Stimulated activated CD4-positive, alpha-beta T cell treated with anti-CD3 and anti-CD28 coated beads, Interleukin-1b, Interleukin-23, amount 100 ng/mL, for 48 hours (primary cell): Measurements from ENCODE around the gene TRIAP1.

ENCODE experiments used
- DNase-seq: peaks from one replicate; pipeline ENCODE4 v3.0.0-alpha.2; 2020

TRIAP1 gene

GRCh38 chr12:120425797-120426196, 20.4 kb downstream of the TRIAP1 start:
- DNase-seq = no peak

DNA sequence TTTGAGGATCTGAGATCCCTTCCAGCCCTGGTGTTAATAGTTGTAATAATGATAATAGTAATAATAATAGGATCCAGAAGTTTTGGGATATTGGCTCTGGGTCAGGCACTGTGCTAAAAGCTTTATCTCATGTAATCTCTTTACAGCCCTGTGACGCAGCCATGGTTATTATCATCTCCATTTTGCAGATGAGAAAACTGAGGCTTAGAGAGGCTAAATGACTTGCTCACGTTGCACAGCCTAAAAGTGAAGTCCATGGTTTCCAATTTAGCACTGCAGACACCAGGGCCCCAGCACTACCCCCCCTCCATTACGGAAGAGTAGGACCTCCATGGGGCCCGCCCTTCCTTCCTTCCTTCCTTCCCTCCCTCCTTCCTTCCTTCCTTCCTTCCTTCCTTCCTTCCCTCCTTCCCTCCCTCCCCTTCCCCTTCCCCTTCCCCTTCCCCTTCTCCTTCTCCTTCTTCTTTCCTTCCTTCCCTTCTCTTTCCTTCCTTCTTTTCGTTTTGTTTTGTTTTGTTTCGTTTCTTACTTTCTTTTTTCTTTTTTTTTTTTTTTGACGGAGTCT, 23.2 kb downstream of the TRIAP1 start:
- DNase-seq = no peak

DNA sequence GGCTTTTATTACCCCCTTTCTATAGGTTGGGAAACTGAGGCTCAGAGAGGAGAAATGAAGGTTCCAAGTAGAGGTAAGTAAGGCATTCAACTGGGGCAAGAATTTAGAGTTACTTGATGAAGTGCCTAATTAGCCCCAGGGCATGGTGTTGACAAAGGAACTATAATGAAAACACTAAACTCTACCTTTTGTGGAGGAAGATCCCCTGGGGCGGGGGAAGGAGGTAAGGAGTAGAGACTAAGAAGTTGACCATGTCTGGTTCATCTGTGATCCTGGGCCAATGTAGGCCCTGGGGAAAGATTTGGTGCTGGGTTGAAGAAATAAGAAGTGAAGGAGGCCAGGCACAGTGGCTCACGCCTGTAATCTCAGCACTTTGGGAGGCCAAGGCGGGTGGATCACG, 24.5 kb downstream of the TRIAP1 start:
- no peak for DNase-seq

GRCh38 chr12:120417917-120418580, 28.1 kb downstream of the TRIAP1 start:
- no peak for DNase-seq

- no peak for DNase-seq
These were observed 29.5 kb downstream of the TRIAP1 start for GRCh38 chr12:120416490-120417216.

- DNase-seq = no peak
These were observed 32.1 kb downstream of the TRIAP1 start for GRCh38 chr12:120413901-120414695.

- DNase-seq = no peak
These were observed 33.8 kb downstream of the TRIAP1 start for GRCh38 chr12:120412421-120412820.

DNA sequence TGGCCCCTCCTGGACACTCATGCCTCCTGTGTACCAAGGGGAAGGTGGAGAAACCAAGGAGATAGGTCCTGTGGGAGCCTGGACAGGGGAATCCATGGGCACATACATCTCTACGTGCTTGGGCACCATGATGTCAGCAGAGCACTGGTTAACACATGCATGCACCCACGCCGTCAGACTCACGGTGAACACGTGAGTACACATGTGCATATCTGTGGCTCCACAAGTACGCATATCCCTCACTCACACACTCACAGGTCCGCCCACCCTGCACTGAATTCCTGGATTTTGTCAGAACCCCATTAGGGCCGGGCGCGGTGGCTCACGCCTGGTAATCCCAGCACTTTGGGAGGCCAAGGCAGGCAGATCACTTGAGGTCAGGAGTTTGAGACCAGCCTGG, 37.4 kb downstream of the TRIAP1 start:
- DNase-seq = no peak

- DNase-seq = no peak
These were observed 39.6 kb downstream of the TRIAP1 start for GRCh38 chr12:120406553-120406952.

- no peak for DNase-seq
These were observed 40.1 kb downstream of the TRIAP1 start for GRCh38 chr12:120406069-120406468.

DNA sequence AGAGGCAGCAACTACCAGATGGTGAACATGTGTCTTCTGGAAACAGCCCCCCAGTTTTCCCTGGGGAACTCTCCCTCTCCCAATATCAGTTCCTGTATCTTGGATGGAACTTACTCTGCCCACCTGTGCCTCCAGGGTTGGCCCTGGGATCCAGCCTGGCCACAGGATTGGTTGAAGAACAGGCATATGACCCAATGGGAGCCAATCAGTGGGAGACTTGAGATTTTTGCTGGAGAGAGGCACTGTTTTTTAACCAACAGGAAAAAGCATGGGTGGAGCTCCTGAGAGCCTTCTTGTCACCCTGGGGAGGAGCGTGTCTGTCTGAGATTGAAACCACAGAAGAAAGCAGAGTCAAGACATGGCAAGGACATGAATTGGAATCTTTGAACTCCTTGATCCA, 41.9 kb downstream of the TRIAP1 start:
- no peak for DNase-seq

GRCh38 chr12:120403869-120404268, 42.3 kb downstream of the TRIAP1 start:
- DNase-seq = no peak

GRCh38 chr12:120402217-120402616, 44.0 kb downstream of the TRIAP1 start:
- no peak for DNase-seq

GRCh38 chr12:120399531-120399930, 46.7 kb downstream of the TRIAP1 start:
- peak; percentile 3 for DNase-seq

DNA sequence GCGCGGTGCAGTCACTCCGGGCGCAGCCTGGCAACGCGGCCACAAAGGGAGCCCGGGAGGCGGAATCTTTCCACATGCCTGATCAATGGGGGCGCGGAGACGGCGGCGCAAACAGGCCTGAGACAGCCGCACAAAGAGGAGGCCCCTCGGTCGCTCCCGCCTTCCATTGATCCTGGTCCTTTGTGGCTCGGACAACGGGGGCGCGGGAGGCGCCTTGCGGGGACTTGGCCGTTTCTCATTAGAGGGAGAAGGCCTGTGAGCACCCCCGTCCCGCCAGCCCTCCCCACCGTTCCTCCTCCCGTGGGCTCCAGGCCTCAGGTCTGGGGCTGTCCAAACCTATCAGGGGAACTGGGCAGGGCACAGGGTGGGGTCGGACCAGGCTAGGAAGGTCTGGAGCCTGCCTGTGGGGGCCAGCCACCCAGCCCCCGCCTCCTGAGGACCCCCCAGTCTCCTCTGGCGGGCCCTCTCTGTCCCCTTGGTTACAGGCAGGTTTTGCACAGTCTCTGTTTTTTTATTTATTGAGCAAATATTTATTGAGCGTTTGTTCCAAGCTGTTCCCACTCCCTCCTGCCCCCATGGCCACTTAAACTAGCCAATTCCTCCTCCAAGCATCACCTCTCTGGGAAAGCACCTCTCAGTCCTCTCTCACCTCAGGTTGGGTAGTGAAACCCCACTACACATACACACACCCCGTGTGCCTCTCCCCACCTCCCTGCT, 48.2 kb downstream of the TRIAP1 start:
- DNase-seq = no peak

DNA sequence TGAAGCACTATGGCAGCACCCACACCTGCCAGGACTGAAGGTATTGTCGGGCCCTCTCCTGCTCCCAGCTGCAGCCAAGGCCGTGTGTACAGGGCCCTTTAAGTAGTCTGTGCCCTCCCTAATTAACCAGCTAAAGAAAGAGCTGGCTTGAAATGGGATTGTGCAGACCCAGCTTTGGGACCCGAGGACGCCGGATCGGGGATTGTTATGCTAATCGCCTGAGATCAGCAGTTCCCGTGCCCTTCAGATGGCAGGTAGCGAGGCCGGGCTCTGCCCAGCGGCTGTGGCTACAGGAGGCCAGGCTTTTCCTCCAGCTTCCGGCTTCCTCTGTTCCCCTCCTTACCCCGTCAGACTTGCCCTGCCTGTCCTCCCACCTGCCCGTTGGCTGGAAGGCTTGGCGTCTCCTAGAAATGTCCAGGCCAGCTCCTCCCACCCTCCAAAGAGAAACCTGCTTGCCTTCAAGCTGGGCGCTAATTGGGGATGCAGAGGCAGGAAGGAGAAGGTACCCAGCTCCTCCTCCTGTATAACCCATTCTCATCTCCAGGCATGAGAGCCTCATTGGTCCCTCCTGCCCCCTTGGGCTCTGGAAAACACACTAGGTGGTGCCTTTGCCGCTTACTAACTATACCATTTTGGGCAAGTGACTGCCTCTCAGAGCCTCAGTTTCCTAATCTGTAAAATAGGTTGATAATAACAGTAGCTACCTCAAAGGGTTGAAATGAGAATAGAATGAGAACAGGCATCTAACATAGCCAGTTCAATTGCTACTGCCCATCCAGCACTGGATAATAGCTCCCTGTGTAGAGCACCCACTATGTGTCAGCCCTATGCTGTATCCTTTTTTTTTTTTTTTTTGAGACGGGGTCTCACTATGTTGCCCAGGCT, 51.5 kb downstream of the TRIAP1 start:
- DNase-seq = no peak
